Esophagus muscularis mucosa (tissue), 4 donors: ENCODE results near the gene CRISPLD2.

ENCODE experiments used
- EP300 ChIP-seq: sonication (generic); formaldehyde crosslinking; IDR thresholded peaks from one replicate; pipeline ENCODE4 v1.6.1; 2017; ENCODE audit warnings: antibody characterized with exemption
- POLR2A ChIP-seq: fragments of 450-650 bp; IDR thresholded peaks from one replicate; pipeline ENCODE4 v1.6.1; 2017; ENCODE audit warnings: antibody characterized with exemption, moderate library complexity, mild to moderate bottlenecking, low read depth
- TF ChIP-seq, protein P1 (sequence below), 3 experiments: fragments of 200-600 bp in 2 of 3; fragments of 450-650 bp in 1 of 3; sonication (generic) in 2 of 3; IDR thresholded peaks; one replicate each; pipeline ENCODE4 v1.5.1; 2017 to 2019; ENCODE audit warnings: antibody characterized with exemption in 3 of 3, mild to moderate bottlenecking in 2 of 3, moderate library complexity in 1 of 3

GRCh38 chr16:84787263-84787622, 32.5 kb upstream of the CRISPLD2 start:
- TF ChIP-seq, protein P1, sequence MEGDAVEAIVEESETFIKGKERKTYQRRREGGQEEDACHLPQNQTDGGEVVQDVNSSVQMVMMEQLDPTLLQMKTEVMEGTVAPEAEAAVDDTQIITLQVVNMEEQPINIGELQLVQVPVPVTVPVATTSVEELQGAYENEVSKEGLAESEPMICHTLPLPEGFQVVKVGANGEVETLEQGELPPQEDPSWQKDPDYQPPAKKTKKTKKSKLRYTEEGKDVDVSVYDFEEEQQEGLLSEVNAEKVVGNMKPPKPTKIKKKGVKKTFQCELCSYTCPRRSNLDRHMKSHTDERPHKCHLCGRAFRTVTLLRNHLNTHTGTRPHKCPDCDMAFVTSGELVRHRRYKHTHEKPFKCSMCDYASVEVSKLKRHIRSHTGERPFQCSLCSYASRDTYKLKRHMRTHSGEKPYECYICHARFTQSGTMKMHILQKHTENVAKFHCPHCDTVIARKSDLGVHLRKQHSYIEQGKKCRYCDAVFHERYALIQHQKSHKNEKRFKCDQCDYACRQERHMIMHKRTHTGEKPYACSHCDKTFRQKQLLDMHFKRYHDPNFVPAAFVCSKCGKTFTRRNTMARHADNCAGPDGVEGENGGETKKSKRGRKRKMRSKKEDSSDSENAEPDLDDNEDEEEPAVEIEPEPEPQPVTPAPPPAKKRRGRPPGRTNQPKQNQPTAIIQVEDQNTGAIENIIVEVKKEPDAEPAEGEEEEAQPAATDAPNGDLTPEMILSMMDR (IDR thresholded peaks at IDR 0.05) = no peak
- TF ChIP-seq POLR2A (no peak), EP300 (no peak)
